Lower lobe of right lung (tissue), 2 donors: ENCODE measurements around the gene DMD. TPM values are rescaled to one million over a fixed set of nuclear protein-coding genes. Genes with fewer than 3 reads are reported as not detected.

Experiments used
- ATAC-seq, 2 donors: fragments of 200-7000 bp; cut with Tn5 transposase; one replicate each; pipeline ENCODE4 v1.9.1; 2020 to 2022; ENCODE audit warnings: mild to moderate bottlenecking in 2 of 2, moderate library complexity in 2 of 2
- DNase-seq: peaks from one replicate; pipeline ENCODE4 v3.0.0-alpha.2; 2020
- H3K27ac ChIP-seq: fragments of 200-600 bp; one replicate; pipeline ENCODE4 v1.8.0; 2022
- H3K27me3 ChIP-seq: fragments of 200-600 bp; one replicate; pipeline ENCODE4 v1.8.0; 2022; ENCODE audit warnings: low read depth
- H3K36me3 ChIP-seq: fragments of 200-600 bp; one replicate; pipeline ENCODE4 v1.8.0; 2022; ENCODE audit warnings: mild to moderate bottlenecking
- H3K4me1 ChIP-seq: fragments of 200-600 bp; one replicate; pipeline ENCODE4 v1.8.0; 2022
- H3K4me3 ChIP-seq: fragments of 200-600 bp; one replicate; pipeline ENCODE4 v1.8.0; 2022; ENCODE audit warnings: mild to moderate bottlenecking
- H3K9me3 ChIP-seq: fragments of 200-600 bp; one replicate; pipeline ENCODE4 v1.8.0; 2022
- CTCF ChIP-seq: fragments of 200-600 bp; IDR thresholded peaks from one replicate; pipeline ENCODE4 v1.8.0; 2022; ENCODE audit warnings: antibody characterized with exemption, mild to moderate bottlenecking
- intact Hi-C: fragments of 100-400 bp; cut with DNase I; formaldehyde crosslinking; loops from one replicate; pipeline ENCODE4 v1.11.0; 2022
- total RNA-seq: library from RNA; stranded (reverse); fragmentation: NEBNext Ultra II Directional; extraction: Animal tissue kit (Norgen Biotek cat#: 25700); gene quantifications from one replicate; pipeline ENCODE4 v1.2.1, GENCODE V29; 2021
- donor health status: DM: no; HTN: yes; CAD: no; lungs with severe emphysema.

Gene DMD
- total RNA-seq, 1 donor from 2014 or later = 29.4 TPM

- intact Hi-C loops = no loop called here
- TF ChIP-seq CTCF = no peak
- no peaks in the 10 kb centered on the region for H3K9me3 ChIP-seq
- ATAC-seq = peak; percentile 43 to 90
- H3K27ac ChIP-seq = no peak overlapping the region
- no peaks in the 10 kb centered on the region for H3K36me3 ChIP-seq
- peak overlapping the region; percentile 23 for H3K4me3 ChIP-seq
- no peaks in the 10 kb centered on the region for H3K27me3 ChIP-seq
- H3K4me1 ChIP-seq = no peaks in the 10 kb centered on the region
- DNase-seq = no peak
These were observed 6.0 kb downstream of the DMD start for GRCh38 chrX:33205321-33205720.

GRCh38 chrX:33204889-33205288 lies 6.5 kb downstream of the DMD start:
- no peak overlapping the region for H3K27ac ChIP-seq
- no peaks in the 10 kb centered on the region for H3K9me3 ChIP-seq
- peak in 1 of 2 donors; percentile 61 for ATAC-seq
- peak overlapping the region; percentile 23 for H3K4me3 ChIP-seq
- no peak for TF ChIP-seq CTCF
- H3K36me3 ChIP-seq = no peaks in the 10 kb centered on the region
- DNase-seq = no peak
- H3K4me1 ChIP-seq = no peaks in the 10 kb centered on the region
- intact Hi-C loops = no loop called here
- H3K27me3 ChIP-seq = no peaks in the 10 kb centered on the region

GRCh38 chrX:33198561-33199279 lies 12.6 kb downstream of the DMD start:
- Histone ChIP-seq H3K9me3 (no peaks in the 10 kb centered on the region), H3K4me1 (no peaks in the 10 kb centered on the region), H3K27me3 (no peaks in the 10 kb centered on the region), H3K4me3 (no peak overlapping the region), H3K27ac (no peak overlapping the region), H3K36me3 (no peaks in the 10 kb centered on the region)
- no peak for TF ChIP-seq CTCF
- ATAC-seq (peak in 1 of 2 donors; percentile 18), DNase-seq (no peak)
- intact Hi-C loops = no loop called here

DNA sequence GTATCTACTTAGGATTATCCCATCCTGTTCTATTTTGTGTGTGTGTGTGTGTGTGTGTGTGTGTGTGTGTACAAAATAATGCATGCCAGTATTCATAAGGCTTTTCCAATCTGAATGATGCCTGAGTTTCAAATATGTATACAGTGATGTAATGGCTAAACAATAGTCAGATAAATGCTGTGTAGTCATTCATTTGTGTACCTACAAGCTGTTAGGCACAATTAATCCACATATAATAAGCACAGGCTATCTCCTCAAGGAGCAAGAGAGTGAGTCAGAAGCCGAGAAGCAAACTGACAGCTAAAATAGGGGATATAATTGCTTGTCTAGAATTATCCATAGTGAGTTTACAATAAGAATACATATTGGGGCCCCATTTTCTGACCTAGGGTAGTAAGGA lies 15.7 kb downstream of the DMD start:
- DNase-seq (no peak), ATAC-seq (peak in 1 of 2 donors; percentile 43)
- intact Hi-C loops = no loop called here
- H3K27me3 ChIP-seq = no peaks in the 10 kb centered on the region
- TF ChIP-seq CTCF = no peak
- H3K9me3 ChIP-seq = no peaks in the 10 kb centered on the region
- H3K4me3 ChIP-seq = no peak overlapping the region
- peak overlapping the region; percentile 24 for H3K27ac ChIP-seq
- H3K36me3 ChIP-seq = no peaks in the 10 kb centered on the region
- no peaks in the 10 kb centered on the region for H3K4me1 ChIP-seq

- no peaks in the 10 kb centered on the region for H3K36me3 ChIP-seq
- no peak for TF ChIP-seq CTCF
- DNase-seq (no peak), ATAC-seq (peak; percentile 59 to 73)
- no peak overlapping the region for H3K4me3 ChIP-seq
- no peaks in the 10 kb centered on the region for H3K4me1 ChIP-seq
- H3K9me3 ChIP-seq = no peaks in the 10 kb centered on the region
- peak overlapping the region; percentile 46 for H3K27ac ChIP-seq
- intact Hi-C loops = no loop called here
- H3K27me3 ChIP-seq = no peaks in the 10 kb centered on the region
These were observed 16.4 kb downstream of the DMD start for GRCh38 chrX:33194876-33195433.
